ENCODE results near the gene PPM1J. TPM values are rescaled to one million over a fixed set of nuclear protein-coding genes. Genes with fewer than 3 reads are reported as not detected.

The PPM1J gene
- total RNA-seq, 4 donors from 2014 or later = 0.42 to 3.6 (median 2.3) TPM

- H3K4me3 ChIP-seq = no peak overlapping the region
- WGBS = 100% methylated on average over 1 of the region's 1 CpG
- H3K27ac ChIP-seq (replicated peaks in 1 of 4) = no peak overlapping the region
- no peak for DNase-seq (ENCODE audit: extremely low spot score)
- H3K27me3 ChIP-seq = peaks cover 0 to 34% (median 0%) of the 10 kb centered on the region in 4 donors
- no peaks in the 10 kb centered on the region for H3K4me1 ChIP-seq
- intact Hi-C loops (cut with DNase I) = no loop called here
- TF ChIP-seq EP300 (IDR thresholded peaks at IDR 0.05) (no peak), POLR2AphosphoS5 (IDR thresholded peaks at IDR 0.05) (no peak), CTCF (IDR thresholded peaks at IDR 0.05) (no peak), POLR2A (IDR thresholded peaks at IDR 0.05; ENCODE audit: low read depth) (no peak)
- peaks cover 0 to 12% (median 4%) of the 10 kb centered on the region in 4 donors for H3K9me3 ChIP-seq
- H3K36me3 ChIP-seq = no peaks in the 10 kb centered on the region
These were observed 39.0 kb upstream of the PPM1J start for GRCh38 chr1:112754116-112754628.

GRCh38 chr1:112748396-112748795, 33.3 kb upstream of the PPM1J start:
- no peak for TF ChIP-seq POLR2A (IDR thresholded peaks at IDR 0.05; ENCODE audit: low read depth)
- TF ChIP-seq POLR2AphosphoS5 (IDR thresholded peaks at IDR 0.05) = no peak
- TF ChIP-seq CTCF (IDR thresholded peaks at IDR 0.05) = no peak
- no peak for TF ChIP-seq EP300 (IDR thresholded peaks at IDR 0.05)
- H3K27me3 ChIP-seq = peaks cover 0 to 44% (median 14%) of the 10 kb centered on the region in 4 donors
- no peak overlapping the region for H3K27ac ChIP-seq (replicated peaks in 1 of 4)
- no peaks in the 10 kb centered on the region for H3K9me3 ChIP-seq
- no peaks in the 10 kb centered on the region for H3K36me3 ChIP-seq
- WGBS = 90% methylated on average over 12 of the region's 12 CpGs
- DNase-seq (ENCODE audit: extremely low spot score) = no peak
- H3K4me3 ChIP-seq = no peak overlapping the region
- intact Hi-C loops (cut with DNase I) = no loop called here
- peaks cover 9 to 12% (median 11%) of the 10 kb centered on the region in 4 donors for H3K4me1 ChIP-seq

- H3K4me3 ChIP-seq = peak overlapping the region; percentile 38 to 49 (median 42)
- H3K27ac ChIP-seq (replicated peaks in 1 of 4) = no peak overlapping the region
- TF ChIP-seq EP300 (IDR thresholded peaks at IDR 0.05) (no peak), CTCF (IDR thresholded peaks at IDR 0.05) (peak in 2 of 3 experiments; percentile 46 to 56), POLR2AphosphoS5 (IDR thresholded peaks at IDR 0.05) (no peak), POLR2A (IDR thresholded peaks at IDR 0.05; ENCODE audit: low read depth) (no peak)
- peaks cover 0 to 49% (median 18%) of the 10 kb centered on the region in 4 donors for H3K27me3 ChIP-seq
- no peak for DNase-seq (ENCODE audit: extremely low spot score)
- peaks cover 0 to 4% (median 0%) of the 10 kb centered on the region in 4 donors for H3K9me3 ChIP-seq
- peaks cover 9 to 16% (median 12%) of the 10 kb centered on the region in 4 donors for H3K4me1 ChIP-seq
- intact Hi-C loops (cut with DNase I) = no loop called here
- 20% methylated on average over 1 of the region's 58 CpGs for WGBS
- no peaks in the 10 kb centered on the region for H3K36me3 ChIP-seq
These were observed 29.0 kb upstream of the PPM1J start for GRCh38 chr1:112744009-112744578.

- intact Hi-C loops (cut with DNase I) = no loop called here
- peaks cover 0 to 49% (median 18%) of the 10 kb centered on the region in 4 donors for H3K27me3 ChIP-seq
- H3K4me3 ChIP-seq = peak overlapping the region; percentile 38 to 49 (median 42)
- no peak for DNase-seq (ENCODE audit: extremely low spot score)
- H3K4me1 ChIP-seq = peaks cover 9 to 16% (median 12%) of the 10 kb centered on the region in 4 donors
- H3K9me3 ChIP-seq = peaks cover 0 to 6% (median 0%) of the 10 kb centered on the region in 4 donors
- TF ChIP-seq CTCF (IDR thresholded peaks at IDR 0.05) (no peak), EP300 (IDR thresholded peaks at IDR 0.05) (no peak), POLR2AphosphoS5 (IDR thresholded peaks at IDR 0.05) (no peak), POLR2A (IDR thresholded peaks at IDR 0.05; ENCODE audit: low read depth) (no peak)
- no peak overlapping the region for H3K27ac ChIP-seq (replicated peaks in 1 of 4)
- H3K36me3 ChIP-seq = no peaks in the 10 kb centered on the region
- WGBS = 18% methylated on average over 22 of the region's 54 CpGs
These were observed 28.3 kb upstream of the PPM1J start for GRCh38 chr1:112743174-112744008.

Measured in esophagus muscularis mucosa (tissue), 4 donors.